GM12891 (cell line): ENCODE results near the gene MYOZ3.

Source experiments
- PAX5 ChIP-seq: IDR thresholded peaks from 2 replicates; pipeline ENCODE4 v1.6.1; 2011; ENCODE audit warnings: low read length, moderate library complexity, mild to moderate bottlenecking; ENCODE audit not compliant: insufficient read depth, severe bottlenecking
- POLR2A ChIP-seq: IDR thresholded peaks from 2 replicates; pipeline ENCODE4 v1.6.1; 2011; ENCODE audit warnings: low read depth, low read length, control low read depth
- POLR2AphosphoS5 ChIP-seq: IDR thresholded peaks from 2 replicates; pipeline ENCODE4 v1.6.1; 2011; ENCODE audit warnings: low read depth, low read length, control low read depth
- POU2F2 ChIP-seq: IDR thresholded peaks from 2 replicates; pipeline ENCODE4 v1.6.1; 2011; ENCODE audit warnings: low read depth, mild to moderate bottlenecking, control low read depth, low read length, moderate library complexity
- SPI1 ChIP-seq: IDR thresholded peaks from 2 replicates; pipeline ENCODE4 v1.6.1; 2011; ENCODE audit warnings: low read depth, low read length, control low read depth

GRCh38 chr5:150655221-150655620 is 5.8 kb upstream of the MYOZ3 start:
- no peak for TF ChIP-seq POLR2A
- TF ChIP-seq SPI1 = no peak
- no peak for TF ChIP-seq POLR2AphosphoS5
- TF ChIP-seq POU2F2 = no peak
- TF ChIP-seq PAX5 = no peak
